Activated naive CD8-positive, alpha-beta T cell treated with anti-CD3 and anti-CD28 coated beads for 36 hours (primary cell): ENCODE data around the gene SETDB1. TPM values are rescaled to one million over a fixed set of nuclear protein-coding genes. Genes with fewer than 3 reads are reported as not detected.

Experiments used
- DNase-seq: peaks from one replicate; pipeline ENCODE4 v3.0.0; 2021
- H3K27ac Mint-ChIP-seq: one replicate; pipeline ENCODE4 v1.8.0; 2022; ENCODE audit warnings: mild to moderate bottlenecking, moderate library complexity, mixed read lengths
- H3K27me3 Mint-ChIP-seq: one replicate; pipeline ENCODE4 v1.8.0; 2022; ENCODE audit warnings: mild to moderate bottlenecking, mixed read lengths
- H3K36me3 Mint-ChIP-seq: one replicate; pipeline ENCODE4 v1.8.0; 2021; ENCODE audit warnings: mild to moderate bottlenecking, mixed read lengths
- H3K4me1 Mint-ChIP-seq: one replicate; pipeline ENCODE4 v1.8.0; 2021; ENCODE audit warnings: mixed read lengths
- H3K4me3 Mint-ChIP-seq: one replicate; pipeline ENCODE4 v1.8.0; 2022; ENCODE audit warnings: mild to moderate bottlenecking, moderate library complexity, mixed read lengths
- H3K9me3 Mint-ChIP-seq: one replicate; pipeline ENCODE4 v1.8.0; 2022; ENCODE audit warnings: mixed read lengths
- total RNA-seq, 2 experiments: library from RNA; stranded (reverse); gene quantifications; one replicate each; pipeline ENCODE4 v1.2.3, GENCODE V29; 2021

Gene SETDB1
- total RNA-seq, 2 experiments from 2014 or later, result 40.4 to 51.1 TPM

GRCh38 chr1:150999051-150999674 lies 73.0 kb downstream of the SETDB1 start:
- peak overlapping the region; percentile 16 for H3K27ac Mint-ChIP-seq
- peaks cover 6% of the 10 kb centered on the region for H3K36me3 Mint-ChIP-seq
- H3K9me3 Mint-ChIP-seq, result no peaks in the 10 kb centered on the region
- DNase-seq, result peak; percentile 22
- peaks cover 36% of the 10 kb centered on the region for H3K4me1 Mint-ChIP-seq
- H3K4me3 Mint-ChIP-seq, result no peak overlapping the region
- H3K27me3 Mint-ChIP-seq, result no peaks in the 10 kb centered on the region

DNA sequence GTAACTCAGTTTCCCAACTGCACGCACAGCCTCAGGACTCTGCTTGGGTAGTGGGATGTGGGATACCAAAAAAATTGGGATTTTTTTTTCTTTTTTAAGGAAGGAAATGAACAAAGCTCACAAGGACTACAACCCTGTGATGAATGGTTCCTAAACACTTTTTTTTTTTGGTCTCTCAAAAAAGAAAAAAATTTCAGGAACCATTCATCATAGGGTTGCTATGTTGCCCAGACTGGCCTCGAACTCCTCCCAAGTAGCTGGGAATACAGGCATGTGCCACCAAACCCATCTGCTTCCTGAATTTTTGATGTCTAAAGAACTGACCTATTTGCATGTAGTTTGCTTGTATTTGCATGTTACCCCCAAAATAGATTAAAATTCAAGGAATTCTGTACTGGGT lies 73.8 kb downstream of the SETDB1 start:
- peaks cover 6% of the 10 kb centered on the region for H3K36me3 Mint-ChIP-seq
- peaks cover 39% of the 10 kb centered on the region for H3K4me1 Mint-ChIP-seq
- no peaks in the 10 kb centered on the region for H3K27me3 Mint-ChIP-seq
- no peaks in the 10 kb centered on the region for H3K9me3 Mint-ChIP-seq
- no peak overlapping the region for H3K4me3 Mint-ChIP-seq
- no peak for DNase-seq
- no peak overlapping the region for H3K27ac Mint-ChIP-seq

DNA sequence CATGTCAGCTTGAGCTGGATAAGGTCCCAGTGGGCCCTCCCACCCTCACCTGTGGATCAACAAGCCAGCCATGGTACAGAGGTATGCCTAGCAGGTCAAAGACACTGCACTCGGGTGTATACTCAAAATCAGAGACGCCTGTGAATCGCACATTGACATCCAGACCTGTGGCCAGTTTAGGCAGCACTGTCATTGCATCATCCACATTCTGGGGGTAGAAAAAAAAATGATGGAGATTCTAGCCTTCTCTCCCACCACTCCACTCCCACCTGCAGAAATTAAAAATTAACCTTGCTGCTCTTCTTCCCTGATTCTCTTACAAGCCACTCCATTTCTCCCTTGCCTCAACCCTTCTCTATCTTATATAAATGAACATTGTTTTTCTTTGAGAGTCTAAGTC lies 74.2 kb downstream of the SETDB1 start:
- H3K9me3 Mint-ChIP-seq, result no peaks in the 10 kb centered on the region
- H3K27ac Mint-ChIP-seq, result no peak overlapping the region
- peaks cover 41% of the 10 kb centered on the region for H3K4me1 Mint-ChIP-seq
- no peak for DNase-seq
- no peaks in the 10 kb centered on the region for H3K27me3 Mint-ChIP-seq
- peaks cover 6% of the 10 kb centered on the region for H3K36me3 Mint-ChIP-seq
- no peak overlapping the region for H3K4me3 Mint-ChIP-seq

DNA sequence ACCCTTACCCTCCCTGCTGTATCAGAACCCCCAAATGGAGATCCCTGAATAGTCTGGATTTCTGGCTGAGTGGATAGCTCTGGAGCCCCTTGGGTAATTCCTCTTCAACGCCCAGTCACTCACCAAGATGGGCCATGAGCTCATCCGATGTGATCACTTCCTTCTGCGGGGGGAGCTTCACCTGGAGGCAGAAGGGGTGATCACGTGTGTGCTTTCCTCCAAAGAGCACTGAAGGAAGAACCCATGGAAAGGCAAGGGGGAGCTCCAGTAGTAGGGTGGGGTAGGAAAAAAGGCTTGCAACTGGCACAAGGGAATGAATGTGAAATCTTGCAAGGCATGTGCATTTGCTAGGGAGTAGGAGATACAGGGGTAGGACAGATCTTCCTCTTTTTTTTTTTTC lies 75.4 kb downstream of the SETDB1 start:
- Mint-ChIP-seq H3K27ac (no peak overlapping the region), H3K36me3 (peaks cover 6% of the 10 kb centered on the region), H3K27me3 (no peaks in the 10 kb centered on the region), H3K4me3 (no peak overlapping the region), H3K4me1 (peaks cover 43% of the 10 kb centered on the region), H3K9me3 (no peaks in the 10 kb centered on the region)
- DNase-seq, result no peak

- Mint-ChIP-seq H3K4me1 (peaks cover 48% of the 10 kb centered on the region), H3K4me3 (no peak overlapping the region), H3K9me3 (no peaks in the 10 kb centered on the region), H3K36me3 (peaks cover 6% of the 10 kb centered on the region), H3K27me3 (no peaks in the 10 kb centered on the region), H3K27ac (no peak overlapping the region)
- no peak for DNase-seq
Observed at GRCh38 chr1:151002051-151002450, 75.9 kb downstream of the SETDB1 start.

DNA sequence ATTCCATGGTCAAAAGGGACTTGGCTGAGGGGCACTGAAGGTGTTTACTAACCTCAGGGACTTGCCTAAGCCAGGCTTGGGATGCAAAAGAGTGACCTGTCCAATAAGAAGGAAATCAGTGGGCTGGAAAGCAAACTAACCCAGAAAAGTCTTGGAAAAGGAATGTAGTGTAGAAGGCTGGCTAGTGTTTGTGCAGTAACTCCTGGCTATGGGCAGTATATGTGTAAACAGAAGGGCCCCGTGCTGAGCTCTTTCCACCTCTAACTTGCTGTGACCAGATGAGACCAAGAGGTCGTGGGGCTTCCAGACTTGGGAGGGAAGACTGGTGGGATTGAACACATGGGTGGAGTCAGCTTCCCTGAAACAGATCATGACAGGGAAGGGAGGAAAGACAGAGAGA lies 76.4 kb downstream of the SETDB1 start:
- Mint-ChIP-seq H3K4me1 (peaks cover 54% of the 10 kb centered on the region), H3K36me3 (peaks cover 6% of the 10 kb centered on the region), H3K9me3 (no peaks in the 10 kb centered on the region), H3K27me3 (no peaks in the 10 kb centered on the region), H3K27ac (peak overlapping the region; percentile 64), H3K4me3 (no peak overlapping the region)
- no peak for DNase-seq

GRCh38 chr1:151003180-151003579 lies 77.0 kb downstream of the SETDB1 start:
- Mint-ChIP-seq H3K27me3 (no peaks in the 10 kb centered on the region), H3K4me3 (no peak overlapping the region), H3K4me1 (peaks cover 59% of the 10 kb centered on the region), H3K27ac (peak overlapping the region; percentile 64), H3K36me3 (peaks cover 6% of the 10 kb centered on the region), H3K9me3 (no peaks in the 10 kb centered on the region)
- no peak for DNase-seq

- Mint-ChIP-seq H3K27ac (peak overlapping the region; percentile 85), H3K4me1 (peaks cover 62% of the 10 kb centered on the region), H3K4me3 (peak overlapping the region; percentile 94), H3K9me3 (no peaks in the 10 kb centered on the region), H3K36me3 (peaks cover 1% of the 10 kb centered on the region), H3K27me3 (no peaks in the 10 kb centered on the region)
- DNase-seq, result no peak
Observed at GRCh38 chr1:151005729-151006319, 79.7 kb downstream of the SETDB1 start.

DNA sequence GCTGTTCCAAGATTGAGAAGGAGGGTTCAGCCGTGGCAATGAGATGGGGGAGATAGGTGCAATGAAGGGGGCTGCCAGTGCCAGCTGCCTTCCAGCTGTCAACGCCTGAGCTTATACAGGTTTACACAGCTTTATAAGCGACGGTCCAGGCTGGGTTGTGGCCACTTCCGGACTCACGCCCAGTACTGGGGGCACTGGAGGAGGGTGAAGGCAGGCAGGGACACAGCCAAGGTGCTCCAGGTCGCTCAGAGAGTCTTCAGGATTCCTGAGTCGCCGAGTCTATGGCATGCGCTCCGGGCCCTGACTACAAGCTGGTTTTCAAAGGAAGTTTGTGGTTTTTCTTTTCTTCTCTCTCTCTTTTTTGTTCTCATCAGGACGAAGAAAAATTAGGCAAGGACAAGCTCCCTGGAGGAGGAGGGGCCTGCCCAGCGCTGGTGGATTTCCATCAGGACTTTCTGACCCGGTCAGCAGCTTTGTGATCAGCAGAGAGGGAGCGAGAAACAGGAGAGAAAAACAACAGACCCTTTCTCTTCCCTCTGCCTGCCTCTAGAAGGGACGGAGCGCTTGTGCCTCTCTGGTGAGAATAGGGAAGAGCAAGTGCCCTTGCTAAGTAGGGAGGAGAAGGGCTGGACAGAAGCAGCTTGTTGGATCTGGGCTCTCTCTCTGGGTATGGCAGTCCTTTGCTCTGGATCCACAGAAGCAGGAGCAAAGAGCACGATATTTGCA lies 80.3 kb downstream of the SETDB1 start, which contains the start of gene MINDY1:
Gene MINDY1, minus strand, starts transcription at position 576 of the 726 bp plus-strand sequence. CDS start 4,285 bp downstream, outside the sequence.
- Mint-ChIP-seq H3K27me3 (no peaks in the 10 kb centered on the region), H3K4me3 (peak within 1 kb of the TSS; percentile 94)
- DNase-seq, result peak; percentile 43

DNA sequence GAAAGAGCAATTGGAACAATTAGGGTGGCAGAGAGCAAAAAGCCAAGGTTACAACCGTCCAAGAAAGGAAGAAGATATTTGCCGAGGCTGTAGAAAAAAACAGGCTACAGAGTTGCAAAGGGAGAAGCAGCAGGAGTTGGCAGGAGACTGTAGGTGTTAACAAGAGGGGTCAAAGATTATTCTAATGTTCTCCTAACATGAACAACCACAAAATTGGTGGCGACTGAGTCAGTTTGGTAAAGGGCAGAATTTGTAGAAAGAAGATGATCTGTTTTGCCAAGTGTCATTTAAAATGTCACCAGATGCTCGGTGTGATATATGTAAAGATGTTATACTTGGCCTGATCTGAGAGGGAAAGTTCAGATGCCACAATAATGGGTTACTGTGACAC lies 81.7 kb downstream of the SETDB1 start:
- peaks cover 65% of the 10 kb centered on the region for H3K4me1 Mint-ChIP-seq
- H3K27me3 Mint-ChIP-seq, result no peaks in the 10 kb centered on the region

More for the DNA sequence above, 80.3 kb downstream of the SETDB1 start, which contains the start of gene MINDY1:
- H3K36me3 Mint-ChIP-seq, result peaks cover 2% of the 10 kb centered on the region
- H3K9me3 Mint-ChIP-seq, result no peaks in the 10 kb centered on the region
- peaks cover 65% of the 10 kb centered on the region for H3K4me1 Mint-ChIP-seq
- peak within 1 kb of the TSS; percentile 85 for H3K27ac Mint-ChIP-seq

DNA sequence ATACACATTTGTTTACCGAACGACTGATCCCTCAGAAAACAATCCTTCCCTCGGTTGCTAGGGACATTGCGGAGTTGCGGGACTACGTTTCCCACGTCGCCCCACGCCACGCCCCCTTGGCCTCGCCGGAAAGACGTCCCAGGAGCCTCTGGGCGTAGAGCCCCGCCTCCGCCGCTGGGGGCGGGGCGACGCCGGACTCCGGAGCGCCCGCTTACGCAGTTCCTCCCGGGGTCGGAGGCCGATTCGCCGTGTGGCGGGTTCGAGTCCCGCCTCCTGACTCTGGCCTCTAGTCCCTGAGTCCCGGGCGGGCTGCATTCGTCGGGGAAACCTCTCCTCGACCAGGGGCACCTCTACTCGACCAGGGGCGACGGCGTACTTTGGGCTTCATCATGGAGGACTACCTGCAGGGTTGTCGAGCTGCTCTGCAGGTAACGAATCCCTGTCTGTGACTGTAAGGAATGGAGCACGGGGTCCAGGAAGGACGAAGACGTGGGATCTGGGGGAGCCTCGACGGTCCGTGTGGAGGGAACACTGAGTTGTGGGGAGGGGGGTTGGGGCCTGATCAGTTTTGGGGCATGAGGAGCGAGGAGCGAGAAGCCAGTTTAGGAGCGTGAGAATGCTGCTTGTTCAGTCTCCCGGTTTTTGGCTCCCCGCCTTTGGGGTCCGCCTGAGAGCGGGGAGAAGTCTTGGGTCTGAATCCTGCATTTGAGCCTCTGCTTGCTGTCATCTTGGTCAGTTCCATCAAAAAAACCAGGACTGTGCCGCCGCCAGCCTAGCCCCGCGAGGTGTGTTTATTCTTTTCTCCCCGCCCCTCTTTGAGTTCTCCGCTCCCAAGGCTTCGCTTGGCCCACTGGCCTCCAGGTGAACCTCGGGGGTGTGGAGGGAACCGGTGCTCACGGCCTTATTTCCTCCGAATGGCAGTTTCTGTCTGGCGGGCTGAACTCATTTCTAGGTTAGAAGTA lies 82.4 kb downstream of the SETDB1 start, which contains the start of gene PRUNE1:
Gene PRUNE1, plus strand, starts transcription at position 206 of the 962 bp plus-strand sequence. Its CDS starts 184 bp downstream, at position 390.
- Mint-ChIP-seq H3K36me3 (peaks cover 1% of the 10 kb centered on the region), H3K9me3 (no peaks in the 10 kb centered on the region), H3K4me1 (peaks cover 65% of the 10 kb centered on the region), H3K27me3 (no peaks in the 10 kb centered on the region), H3K27ac (peak within 1 kb of the TSS; percentile 85), H3K4me3 (peak within 1 kb of the TSS; percentile 94)
- peak; percentile 97 for DNase-seq

More for the DNA sequence above, 81.7 kb downstream of the SETDB1 start:
- peaks cover 1% of the 10 kb centered on the region for H3K36me3 Mint-ChIP-seq
- peak overlapping the region; percentile 85 for H3K27ac Mint-ChIP-seq
- H3K9me3 Mint-ChIP-seq, result no peaks in the 10 kb centered on the region
- no peak for DNase-seq
- peak overlapping the region; percentile 94 for H3K4me3 Mint-ChIP-seq

DNA sequence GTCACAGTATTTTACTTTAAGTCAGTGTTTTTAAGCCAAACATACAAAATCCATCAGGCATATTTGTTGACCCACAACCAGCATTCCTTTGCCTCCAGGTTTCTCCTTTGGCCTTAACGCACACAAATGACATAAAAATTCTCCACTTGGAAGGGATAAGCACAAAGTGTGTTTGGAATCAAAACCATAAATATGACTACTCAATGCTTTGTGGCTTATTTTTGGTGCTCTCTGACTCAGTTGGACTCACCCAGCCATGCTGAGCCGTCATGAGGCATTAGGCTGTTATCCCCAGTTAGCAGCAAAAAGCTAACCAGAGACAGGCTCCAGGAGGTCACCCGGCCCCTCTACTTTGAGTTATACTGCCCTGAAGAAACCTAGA lies 83.0 kb downstream of the SETDB1 start:
- Mint-ChIP-seq H3K36me3 (peaks cover 1% of the 10 kb centered on the region), H3K27ac (peak overlapping the region; percentile 85), H3K4me3 (peak overlapping the region; percentile 94), H3K27me3 (no peaks in the 10 kb centered on the region), H3K9me3 (no peaks in the 10 kb centered on the region), H3K4me1 (peaks cover 62% of the 10 kb centered on the region)
- no peak for DNase-seq

GRCh38 chr1:151009674-151010345 lies 83.6 kb downstream of the SETDB1 start:
- H3K4me3 Mint-ChIP-seq, result peak overlapping the region; percentile 94
- H3K9me3 Mint-ChIP-seq, result no peaks in the 10 kb centered on the region
- no peaks in the 10 kb centered on the region for H3K27me3 Mint-ChIP-seq
- peaks cover 1% of the 10 kb centered on the region for H3K36me3 Mint-ChIP-seq
- peaks cover 60% of the 10 kb centered on the region for H3K4me1 Mint-ChIP-seq
- H3K27ac Mint-ChIP-seq, result peak overlapping the region; percentile 85
- no peak for DNase-seq

DNA sequence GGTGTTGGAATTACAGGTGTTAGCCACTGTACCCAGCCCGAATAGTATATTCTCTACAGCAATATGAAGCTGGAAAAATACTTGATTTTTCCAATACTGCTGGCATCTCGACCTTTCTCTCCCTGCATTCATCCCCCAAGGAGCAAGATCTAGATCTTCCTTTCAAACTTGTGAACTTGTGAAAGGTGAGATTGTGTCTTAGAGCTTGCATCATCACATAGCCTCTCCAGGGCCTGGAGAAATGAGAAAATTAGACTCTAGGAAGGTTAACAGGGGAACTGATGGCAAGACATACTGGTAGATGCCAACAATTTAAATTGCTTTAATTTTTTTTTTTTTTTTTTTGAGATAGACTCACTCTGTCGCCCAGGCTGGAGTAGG lies 84.2 kb downstream of the SETDB1 start:
- H3K27ac Mint-ChIP-seq, result no peak overlapping the region
- no peaks in the 10 kb centered on the region for H3K27me3 Mint-ChIP-seq
- no peaks in the 10 kb centered on the region for H3K9me3 Mint-ChIP-seq
- peaks cover 1% of the 10 kb centered on the region for H3K36me3 Mint-ChIP-seq
- DNase-seq, result no peak
- H3K4me1 Mint-ChIP-seq, result peaks cover 57% of the 10 kb centered on the region
- H3K4me3 Mint-ChIP-seq, result no peak overlapping the region
